DND-41 (cell line): ENCODE measurements around the gene YTHDC2.

Experiments used
- CTCF ChIP-seq: IDR thresholded peaks from 2 replicates; pipeline ENCODE4 v1.5.1; 2012; ENCODE audit warnings: borderline replicate concordance, low read length, moderate library complexity, mild to moderate bottlenecking; ENCODE audit not compliant: poor library complexity, severe bottlenecking; ENCODE audit errors: extremely low read depth
- EZH2 ChIP-seq: IDR thresholded peaks from 3 replicates; pipeline ENCODE4 v1.6.1; 2012; ENCODE audit warnings: borderline replicate concordance, low read depth, mild to moderate bottlenecking, moderate library complexity, low read length, inconsistent platforms; ENCODE audit not compliant: severe bottlenecking

GRCh38 chr5:113546703-113547183 lies 33.2 kb downstream of the YTHDC2 start:
- TF ChIP-seq CTCF (no peak), EZH2 (no peak)
